NAMALWA (cell line): ENCODE data around the gene C8B.

ENCODE experiments used
- DNase-seq: peaks from one replicate; pipeline ENCODE4 v3.0.0-alpha.2; 2015; ENCODE audit warnings: low spot score

Gene C8B

GRCh38 chr1:56965916-56966697 is at the start of gene C8B:
C8B (minus strand) TSS chr1:56966015; CDS start chr1:56965948, 67 bp downstream.
- DNase-seq = no peak

GRCh38 chr1:57015071-57015470 is 49.3 kb upstream of the C8B start:
- DNase-seq = no peak

- DNase-seq = no peak
Observed at GRCh38 chr1:57013522-57013921, 47.7 kb upstream of the C8B start.

DNA sequence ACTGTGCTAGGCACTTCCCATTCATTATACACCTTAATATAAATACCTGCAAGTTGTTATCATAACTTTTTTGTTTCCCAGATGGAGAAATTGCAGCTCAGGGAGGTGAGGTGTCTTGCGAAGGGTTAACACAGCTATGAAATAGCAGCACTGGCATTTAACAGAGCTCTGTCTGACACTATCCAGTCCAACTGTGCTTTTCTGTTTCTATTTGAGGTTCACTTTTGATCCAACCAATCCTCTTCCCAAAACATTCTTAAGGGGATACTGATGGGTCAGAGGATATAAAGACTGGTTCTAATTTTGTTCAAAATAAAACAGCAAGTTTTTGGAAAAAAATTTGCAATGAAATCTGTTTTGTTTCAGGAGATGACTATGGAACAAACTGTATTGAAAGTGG is 46.5 kb upstream of the C8B start:
- no peak for DNase-seq

DNA sequence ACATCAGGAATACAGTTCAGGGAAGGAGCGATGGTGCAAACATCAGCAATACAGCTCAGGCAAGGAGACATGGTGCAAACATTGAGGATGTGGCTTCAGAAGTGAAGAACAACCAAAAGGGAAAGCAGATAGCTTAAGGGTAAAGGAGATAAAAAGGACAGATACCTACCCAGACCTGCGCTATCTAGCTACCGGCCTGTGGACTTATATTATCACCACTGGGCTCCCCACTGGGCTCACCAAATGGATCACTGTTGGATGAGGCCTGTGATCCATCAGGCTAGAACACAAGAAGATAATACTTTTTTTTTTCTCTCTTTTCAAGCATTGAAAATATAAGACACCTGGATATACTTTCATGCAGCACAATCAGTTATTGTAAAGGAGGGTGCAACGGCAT is 44.7 kb upstream of the C8B start:
- DNase-seq = no peak

GRCh38 chr1:57007948-57008347 is 42.1 kb upstream of the C8B start:
- no peak for DNase-seq

- DNase-seq = no peak
Observed at GRCh38 chr1:57007472-57007871, 41.7 kb upstream of the C8B start.

GRCh38 chr1:57003398-57004139 is 37.8 kb upstream of the C8B start:
- DNase-seq = no peak

GRCh38 chr1:56995414-56996100 is 29.7 kb upstream of the C8B start:
- no peak for DNase-seq

GRCh38 chr1:56993475-56993874 is 27.7 kb upstream of the C8B start:
- no peak for DNase-seq

DNA sequence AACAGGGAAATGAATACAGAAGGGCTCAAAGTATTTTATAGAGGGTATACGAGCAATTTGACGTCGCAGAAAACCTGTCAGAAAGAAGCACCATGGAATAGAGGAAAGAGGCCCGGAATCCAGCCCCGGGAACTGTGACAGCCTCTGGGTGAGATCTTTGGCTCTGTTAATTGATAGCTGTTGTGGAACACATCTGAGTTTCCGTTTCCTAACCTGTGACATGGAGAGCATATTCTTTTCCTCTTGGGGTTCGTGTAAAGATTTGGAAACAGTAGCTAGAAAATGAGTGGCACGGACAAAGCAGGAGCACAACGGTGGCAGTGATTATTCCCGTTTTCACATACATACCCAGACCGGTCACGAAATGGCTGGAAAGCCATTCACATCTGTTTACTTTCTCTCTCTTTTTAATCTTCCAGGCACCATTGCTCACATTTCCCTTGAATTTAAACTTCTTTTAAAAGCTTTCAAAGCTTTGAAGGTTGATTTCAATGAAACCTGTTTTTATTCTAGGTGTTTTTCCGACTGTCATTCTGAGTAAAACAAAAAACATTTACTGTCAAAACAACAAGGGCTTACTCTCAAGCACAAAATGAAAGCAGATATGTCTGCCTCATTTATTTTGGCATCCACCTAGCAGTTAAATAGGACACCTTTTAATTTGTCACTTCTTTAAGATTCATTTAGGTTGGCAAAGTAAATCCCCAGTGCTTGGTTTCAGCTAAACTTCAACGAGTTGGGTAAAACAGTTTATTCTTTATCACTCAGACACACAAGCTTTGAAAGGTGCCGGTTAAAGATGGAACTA is 26.7 kb upstream of the C8B start:
- no peak for DNase-seq

GRCh38 chr1:56991576-56991975 is 25.8 kb upstream of the C8B start:
- no peak for DNase-seq

- no peak for DNase-seq
Observed at GRCh38 chr1:56986397-56986796, 20.6 kb upstream of the C8B start.

GRCh38 chr1:56985857-56986256 is 20.0 kb upstream of the C8B start:
- DNase-seq = no peak

DNA sequence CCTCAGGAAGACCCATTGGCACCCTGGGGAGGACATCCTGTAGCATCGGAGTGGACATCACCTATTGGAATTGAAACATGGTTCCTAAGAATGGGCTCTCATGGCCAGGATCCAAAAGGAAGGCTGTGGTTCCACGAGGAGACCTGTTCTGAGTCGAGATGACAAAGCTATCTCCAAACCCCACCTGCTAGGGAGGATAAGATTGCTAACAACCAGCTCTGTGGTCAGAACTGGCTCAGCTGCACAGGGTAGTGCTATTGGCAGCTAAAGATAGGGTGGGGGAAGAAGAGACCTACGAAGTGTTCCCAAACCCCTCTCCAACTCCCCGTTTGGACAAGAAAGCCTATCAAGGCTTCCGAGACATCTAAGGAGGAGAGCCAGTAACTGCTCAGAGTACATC is 17.7 kb upstream of the C8B start:
- no peak for DNase-seq

GRCh38 chr1:56979986-56980755 is 14.4 kb upstream of the C8B start:
- DNase-seq = no peak

DNA sequence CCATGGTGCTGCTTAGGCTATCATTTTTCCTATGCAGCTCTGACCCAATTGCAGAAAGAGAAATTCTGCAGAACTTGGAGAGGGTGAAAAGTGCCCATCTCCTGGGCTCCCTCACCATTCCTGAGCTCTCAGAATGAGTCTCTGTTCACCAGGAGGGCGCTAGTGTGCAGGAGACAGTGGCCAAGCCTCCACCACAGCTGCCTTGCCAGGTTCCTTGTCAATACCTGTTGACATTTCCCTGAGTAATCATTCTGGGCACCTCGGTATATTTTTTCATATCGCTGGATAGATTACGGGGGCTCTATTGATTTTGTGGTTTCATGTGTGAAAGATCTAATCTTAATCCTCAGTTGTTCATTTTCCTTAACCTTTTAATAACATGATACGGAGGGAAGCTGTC is 13.0 kb upstream of the C8B start:
- DNase-seq = no peak

DNA sequence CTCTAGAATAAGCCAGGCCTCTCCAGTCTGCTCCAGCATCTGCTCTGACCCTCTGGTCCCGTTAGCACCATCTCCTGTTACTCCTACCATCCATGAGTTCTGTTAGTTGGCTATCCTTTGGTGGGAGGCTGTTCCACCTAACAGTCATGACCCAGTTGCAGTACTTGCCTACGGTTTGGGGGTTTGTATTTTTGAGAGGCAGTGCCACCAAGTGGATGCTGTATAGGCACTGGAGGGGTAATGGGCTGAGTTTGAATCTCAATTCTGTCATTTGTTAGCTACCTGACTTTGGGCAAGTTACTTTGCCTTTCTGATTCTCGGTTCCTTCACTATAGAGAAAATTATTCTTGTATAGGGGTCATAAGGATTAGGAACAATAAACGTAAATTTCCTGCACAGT is 12.1 kb upstream of the C8B start:
- no peak for DNase-seq

- no peak for DNase-seq
Observed at GRCh38 chr1:56975446-56975845, 9.6 kb upstream of the C8B start.

DNA sequence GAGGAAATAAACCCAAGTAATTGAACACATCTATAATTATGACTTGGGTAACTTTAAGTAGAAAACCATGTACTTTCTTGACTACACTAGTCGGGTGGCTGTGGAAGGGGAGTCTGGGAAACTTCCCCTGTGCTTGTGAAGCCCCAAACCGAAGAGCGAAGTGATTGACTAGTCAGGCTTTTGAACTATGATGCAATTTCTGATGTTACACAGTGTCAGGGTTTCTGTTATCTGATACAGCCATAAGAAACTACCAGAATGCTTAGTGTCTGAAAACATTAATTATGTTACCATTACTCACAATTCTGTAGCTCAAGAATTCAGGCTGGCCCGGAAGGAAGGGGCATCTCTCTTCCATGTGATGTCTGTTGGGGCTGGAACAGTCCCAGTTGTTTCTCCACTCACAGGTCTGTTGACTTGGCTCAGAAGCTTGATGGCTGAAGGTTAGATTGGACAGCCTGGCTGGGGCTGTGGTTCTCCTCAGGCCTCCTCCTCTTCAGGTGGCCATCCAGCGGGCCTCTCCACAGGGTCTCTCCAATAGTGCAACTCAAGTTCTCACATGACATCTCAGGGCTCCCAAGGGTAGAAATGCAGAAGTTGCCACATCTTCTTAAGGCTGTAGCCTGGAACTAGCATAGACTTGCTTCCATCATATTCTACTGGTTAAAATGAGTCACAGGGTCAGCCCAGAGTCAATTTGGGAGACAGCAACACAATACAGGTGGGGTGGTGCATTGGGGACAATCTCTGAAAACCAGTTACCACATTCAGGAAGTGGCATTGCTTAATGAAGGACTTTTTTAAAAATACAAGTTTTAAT is 8.3 kb upstream of the C8B start:
- no peak for DNase-seq

DNA sequence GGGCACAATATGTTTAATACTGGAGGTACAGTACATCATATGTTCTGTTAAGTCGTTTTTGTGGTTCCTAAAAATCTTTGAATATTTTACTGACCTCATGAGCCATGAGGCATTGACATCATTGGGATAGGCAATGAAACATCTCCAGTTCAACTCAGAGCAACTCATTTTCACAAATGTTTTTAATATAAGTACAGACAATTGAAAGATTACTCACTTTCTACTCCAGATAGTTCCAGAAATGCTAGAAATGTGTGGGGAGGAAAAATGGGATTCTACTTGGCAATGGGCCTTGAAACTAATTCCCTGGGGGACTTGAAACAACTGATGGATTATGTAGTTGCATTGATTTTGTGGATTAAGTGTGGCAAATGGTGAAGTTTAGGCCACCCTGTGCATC is 7.2 kb upstream of the C8B start:
- no peak for DNase-seq
